Stimulated activated CD8-positive, alpha-beta memory T cell treated with anti-CD3 and anti-CD28 coated beads, Interleukin-2, amount 100 ng/mL, for 48 hours (primary cell): ENCODE results near the gene PPP1R14C.

Experiments used
- DNase-seq, 2 donors: peaks; one replicate each; pipeline ENCODE4 v3.0.0-alpha.2; 2020; ENCODE audit warnings: low read depth in 2 of 2

The PPP1R14C gene

GRCh38 chr6:150138638-150139037, 4.2 kb upstream of the PPP1R14C start:
- DNase-seq, result no peak

- no peak for DNase-seq
Measured at GRCh38 chr6:150139533-150139932, 3.3 kb upstream of the PPP1R14C start.

- DNase-seq, result no peak
Measured at GRCh38 chr6:150140236-150140969, 2.4 kb upstream of the PPP1R14C start.

GRCh38 chr6:150142097-150142669, 661 bp upstream of the PPP1R14C start:
- DNase-seq, result no peak

GRCh38 chr6:150143516-150144293, 861 bp downstream of the PPP1R14C start:
- no peak for DNase-seq

- DNase-seq, result no peak
Measured at GRCh38 chr6:150144294-150144868, 1.5 kb downstream of the PPP1R14C start.

GRCh38 chr6:150145427-150145826, 2.6 kb downstream of the PPP1R14C start:
- no peak for DNase-seq

- DNase-seq, result no peak
Measured at GRCh38 chr6:150145830-150146229, 3.0 kb downstream of the PPP1R14C start.

- no peak for DNase-seq
Measured at GRCh38 chr6:150146436-150146835, 3.6 kb downstream of the PPP1R14C start.

GRCh38 chr6:150149146-150149545, 6.3 kb downstream of the PPP1R14C start:
- DNase-seq, result no peak

GRCh38 chr6:150150458-150150820, 7.6 kb downstream of the PPP1R14C start:
- DNase-seq, result no peak

- DNase-seq, result no peak
Measured at GRCh38 chr6:150150821-150151646, 8.2 kb downstream of the PPP1R14C start.

GRCh38 chr6:150152891-150153876, 10.3 kb downstream of the PPP1R14C start:
- DNase-seq, result no peak

GRCh38 chr6:150153905-150154492, 11.2 kb downstream of the PPP1R14C start:
- DNase-seq, result no peak

- DNase-seq, result no peak
Measured at GRCh38 chr6:150156460-150156859, 13.6 kb downstream of the PPP1R14C start.

GRCh38 chr6:150157081-150157480, 14.2 kb downstream of the PPP1R14C start:
- DNase-seq, result no peak

- no peak for DNase-seq
Measured at GRCh38 chr6:150159757-150160156, 16.9 kb downstream of the PPP1R14C start.

GRCh38 chr6:150163970-150164369, 21.1 kb downstream of the PPP1R14C start:
- DNase-seq, result no peak

- no peak for DNase-seq
Measured at GRCh38 chr6:150165020-150165702, 22.3 kb downstream of the PPP1R14C start.
